GM12878 (cell line): ENCODE results near the gene OTULIN. TPM values are rescaled to one million over a fixed set of nuclear protein-coding genes. Genes with fewer than 3 reads are reported as not detected.

ENCODE experiments used
- ATAC-seq: fragments of 200-7000 bp; cut with Tn5 transposase; 3 replicates; pipeline ENCODE4 v1.9.1; 2020; ENCODE audit warnings: mild to moderate bottlenecking, moderate library complexity
- BruUV-seq: library from RNA; stranded (reverse); fragments of 400-500 nt; replicated peaks from 2 replicates; lab custom pipeline; 2021; lab: Mats Ljungman, UMichigan
- CTCF ChIA-PET: fragments of 300-600 bp; sonication (Branson Sonifier 250); formaldehyde crosslinking; extraction: SDS; loops from one replicate; lab custom pipeline; 2021; ENCODE audit warnings: inconsistent platforms; lab: Yijun Ruan, JAX
- POLR2A ChIA-PET: fragments of 350-600 bp; formaldehyde crosslinking; extraction: SDS; loops from one replicate; lab custom pipeline; 2021; ENCODE audit warnings: inconsistent platforms; lab: Charles Lee
- RAD21 ChIA-PET: fragments of 300-600 bp; sonication (Branson Sonifier 250); formaldehyde crosslinking; loops from one replicate; lab custom pipeline; 2023; ENCODE audit warnings: antibody characterized with exemption; ENCODE audit not compliant: unreplicated experiment; lab: Charles Lee
- SMC1A ChIA-PET: fragments of 300-600 bp; sonication (Branson Sonifier 250); formaldehyde crosslinking; loops from one replicate; lab custom pipeline; 2023; ENCODE audit not compliant: unreplicated experiment, uncharacterized antibody; lab: Charles Lee
- DNase-seq: peaks from one replicate; pipeline ENCODE4 v3.0.0-alpha.2; 2011; ENCODE audit warnings: low read depth, low spot score
- FAIRE-seq: peaks from 3 replicates; lab custom pipeline; 2011; peaks lifted over from hg19 to GRCh38; lab: Jason Lieb, UNC
- H2AFZ ChIP-seq: 2 replicates; pipeline ENCODE4 v1.6.0; 2011; ENCODE audit warnings: low read depth, low read length, control low read depth; ENCODE audit not compliant: control insufficient read depth
- H3K27ac ChIP-seq: 2 replicates; pipeline ENCODE4 v1.5.1; 2011; ENCODE audit warnings: control low read depth; ENCODE audit not compliant: control insufficient read depth, insufficient read depth
- H3K27me3 ChIP-seq, 2 experiments: replicated peaks in 1 of 2; 2 replicates each; pipeline versions ENCODE4 v1.6.0 to v1.6.1; 2011; ENCODE audit warnings: low read length in 1 of 2; ENCODE audit not compliant: control insufficient read depth in 2 of 2, insufficient read depth in 2 of 2
- H3K36me3 ChIP-seq, 2 experiments: 2 replicates each; pipeline ENCODE4 v1.5.1; 2011; ENCODE audit warnings: low read length in 1 of 2; ENCODE audit not compliant: control insufficient read depth in 2 of 2, insufficient read depth in 2 of 2
- H3K4me1 ChIP-seq: 2 replicates; pipeline ENCODE4 v1.6.1; 2011; ENCODE audit warnings: mild to moderate bottlenecking, low read length, moderate library complexity, mixed read lengths; ENCODE audit not compliant: control insufficient read depth, insufficient read depth
- H3K4me2 ChIP-seq: 2 replicates; pipeline ENCODE4 v1.6.0; 2011; ENCODE audit warnings: control low read depth; ENCODE audit not compliant: control insufficient read depth, insufficient read depth
- H3K4me3 ChIP-seq: fragments of 200-600 bp; sonication (generic); 2 replicates; pipeline ENCODE4 v1.5.1; 2016
- H3K79me2 ChIP-seq: 2 replicates; pipeline ENCODE4 v1.6.0; 2011; ENCODE audit warnings: low read length; ENCODE audit not compliant: control insufficient read depth, insufficient read depth
- H3K9ac ChIP-seq: 2 replicates; pipeline ENCODE4 v1.8.0; 2011; ENCODE audit warnings: low read length, control low read depth, mixed read lengths; ENCODE audit not compliant: control insufficient read depth, insufficient read depth
- H3K9me3 ChIP-seq: replicated peaks from 3 replicates; pipeline ENCODE4 v1.5.1; 2011; ENCODE audit warnings: mild to moderate bottlenecking, low read length; ENCODE audit not compliant: control insufficient read depth, insufficient read depth
- H4K20me1 ChIP-seq: 2 replicates; pipeline ENCODE4 v1.6.0; 2011; ENCODE audit not compliant: control insufficient read depth, insufficient read depth
- HDAC6 ChIP-seq: fragments of 200-600 bp; sonication (generic); IDR thresholded peaks from one replicate; pipeline ENCODE4 v1.8.0; 2017; ENCODE audit warnings: antibody characterized with exemption; ENCODE audit not compliant: unreplicated experiment
- IKZF1 ChIP-seq: fragments of 450-650 bp; conservative IDR thresholded peaks from 2 replicates; pipeline ENCODE4 v1.6.1; 2017; ENCODE audit warnings: antibody characterized with exemption, mild to moderate bottlenecking
- MEF2A ChIP-seq: IDR thresholded peaks from 2 replicates; pipeline ENCODE4 v1.6.1; 2011; ENCODE audit warnings: low read depth, mild to moderate bottlenecking, low read length, moderate library complexity; ENCODE audit not compliant: insufficient read depth
- POLR2A ChIP-seq: IDR thresholded peaks from 2 replicates; pipeline ENCODE4 v1.6.1; 2011; ENCODE audit warnings: low read depth, mild to moderate bottlenecking, low read length
- ZBED1 ChIP-seq: IDR thresholded peaks from 2 replicates; pipeline ENCODE4 v1.6.1; 2016; ENCODE audit warnings: borderline replicate concordance
- ZNF207 ChIP-seq: fragments of 450-650 bp; IDR thresholded peaks from 2 replicates; pipeline ENCODE4 v1.6.1; 2014; ENCODE audit warnings: antibody characterized with exemption, mild to moderate bottlenecking, borderline replicate concordance
- WGBS: methylation state at CpG from one replicate; pipeline ENCODE4 v1.1.6; 2016; ENCODE audit warnings: low lambda C conversion rate; ENCODE audit not compliant: insufficient replicate concordance, insufficient coverage; ENCODE audit errors: missing lambda C conversion rate; 5-methylcytosine and 5-hydroxymethylcytosine counted together
- in situ Hi-C: fragments of 300-500 bp; cut with MboI; formaldehyde crosslinking; loops from 9 replicates; pipeline ENCODE4 v1.14.3; 2018; ENCODE audit warnings: mixed read lengths
- intact Hi-C: fragments of 100-400 bp; cut with micrococcal nuclease; formaldehyde crosslinking; loops from one replicate; pipeline ENCODE4 v1.14.2; 2022; ENCODE audit not compliant: unreplicated experiment
- polyA plus RNA-seq, 11 experiments: library from polyadenylated mRNA; depleted of rRNA in 4 of 11; unstranded in 6 of 11; stranded (reverse) in 5 of 11; fragments of >200 nt; fragmentation: Nextera tagmentation in 4 of 11; fragmentation: Illumina TruSeq in 1 of 11; extraction: Ambion mirVana in 4 of 11; extraction: Trizol in 1 of 11; gene quantifications; 1 replicate in 1 of 11; 2 replicates in 10 of 11; pipeline versions ENCODE4 v1.2.1 to v1.2.3, GENCODE V29; 2011 to 2016; ENCODE audit warnings: inconsistent platforms in 2 of 11, missing spikeins in 2 of 11, low read depth in 1 of 11
- total RNA-seq, 4 experiments: library from RNA; depleted of rRNA in 3 of 4; stranded (reverse); fragments of >200 nt in 3 of 4; fragmentation: Illumina TruSeq in 1 of 4; extraction: Trizol in 1 of 4; gene quantifications; 2 replicates each; pipeline versions ENCODE4 v1.2.1 to v1.2.3, GENCODE V29; 2013 to 2021
- TF ChIP-seq, protein P1 (sequence below): IDR thresholded peaks from 2 replicates; pipeline ENCODE4 v1.6.1; 2012; ENCODE audit warnings: mild to moderate bottlenecking, low read depth, low read length
- TF ChIP-seq, protein P2 (sequence below): fragments of 150-350 bp; IDR thresholded peaks from 2 replicates; pipeline ENCODE4 v1.6.1; 2016; ENCODE audit warnings: low read depth, low read length
- TF ChIP-seq, protein P3 (sequence below): IDR thresholded peaks from 2 replicates; pipeline ENCODE4 v1.6.1; 2011; ENCODE audit warnings: low read depth, low read length, improper control_type of control experiment, borderline replicate concordance
- TF ChIP-seq, protein P4 (sequence below): fragments of 450-650 bp; IDR thresholded peaks from 2 replicates; pipeline ENCODE4 v1.6.1; 2018; ENCODE audit warnings: mild to moderate bottlenecking, low read depth, moderate library complexity; ENCODE audit not compliant: partially characterized antibody

The OTULIN gene
- total and polyA plus RNA-seq, 10 of the 15 experiments (the other 5 are each of a cell fraction or from before 2014, with no cell fraction given) = 6.6 to 70.5 (median 28.7) TPM

DNA sequence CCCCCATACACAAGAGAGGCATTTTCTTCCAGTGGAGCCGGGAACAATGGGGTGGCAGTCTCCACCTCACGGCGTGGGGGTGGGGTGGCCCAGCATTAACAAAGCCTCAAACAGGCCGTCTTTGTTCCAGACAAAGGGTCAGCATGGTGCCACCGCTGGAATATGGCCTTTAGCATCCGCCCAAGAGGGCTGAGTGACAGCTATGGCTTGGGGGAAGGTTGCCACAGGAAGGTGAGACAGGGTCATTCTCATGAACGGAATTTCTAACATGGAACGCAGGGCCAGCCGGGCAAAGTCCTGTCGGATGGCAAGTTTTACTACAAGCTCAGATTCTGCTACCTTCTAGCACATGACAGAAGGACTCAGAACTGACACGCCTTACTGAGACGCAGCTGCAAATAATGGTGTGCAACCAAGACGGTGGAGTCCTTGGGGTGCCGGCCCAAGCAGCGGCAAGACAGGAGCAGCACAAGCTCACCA, 64.0 kb downstream of the OTULIN start:
- WGBS = 83% methylated on average over 15 of the region's 15 CpGs
- Histone ChIP-seq H3K36me3 (no peaks in the 10 kb centered on the region; a peak in 2 of 4 replicates), H3K9me3 (no peaks in the 10 kb centered on the region), H3K27ac (no peak overlapping the region), H3K79me2 (no peaks in the 10 kb centered on the region), H4K20me1 (no peaks in the 10 kb centered on the region), H3K4me1 (no peaks in the 10 kb centered on the region), H3K4me2 (no peak overlapping the region), H3K4me3 (no peak overlapping the region), H3K27me3 (no peaks in the 10 kb centered on the region), H2AFZ (no peak overlapping the region), H3K9ac (no peak overlapping the region)
- ChIA-PET POLR2A (interaction anchor here (0.6 kb wide), 1 partner anchor 272 kb away, joined by 6 read pairs; no protein-coding TSS in a partner anchor), SMC1A (interaction anchor here (0.6 to 6.9 kb wide), 8 partner anchors 10 to 281 kb away, joined by 3 to 90 read pairs (median 6); no protein-coding TSS in a partner anchor), RAD21 (interaction anchor here (1.0 to 4.2 kb wide), 3 partner anchors 43 to 276 kb away, joined by 3 to 65 read pairs (median 4); no protein-coding TSS in a partner anchor), CTCF (interaction anchor here (1.1 to 12.1 kb wide), 9 partner anchors 10 to 281 kb away, joined by 3 to 213 read pairs (median 7); partner anchors contain the start of gene ANKH)
- DNase-seq = no peak
- in situ Hi-C loops (no loop called here), intact Hi-C loops (loop anchor here (5.0 kb wide), 1 partner anchor 219 kb away; no protein-coding TSS in a partner anchor)
- ATAC-seq = no peak
- BruUV-seq = no TSS peak
- FAIRE-seq = no peak
- TF ChIP-seq, protein P1, sequence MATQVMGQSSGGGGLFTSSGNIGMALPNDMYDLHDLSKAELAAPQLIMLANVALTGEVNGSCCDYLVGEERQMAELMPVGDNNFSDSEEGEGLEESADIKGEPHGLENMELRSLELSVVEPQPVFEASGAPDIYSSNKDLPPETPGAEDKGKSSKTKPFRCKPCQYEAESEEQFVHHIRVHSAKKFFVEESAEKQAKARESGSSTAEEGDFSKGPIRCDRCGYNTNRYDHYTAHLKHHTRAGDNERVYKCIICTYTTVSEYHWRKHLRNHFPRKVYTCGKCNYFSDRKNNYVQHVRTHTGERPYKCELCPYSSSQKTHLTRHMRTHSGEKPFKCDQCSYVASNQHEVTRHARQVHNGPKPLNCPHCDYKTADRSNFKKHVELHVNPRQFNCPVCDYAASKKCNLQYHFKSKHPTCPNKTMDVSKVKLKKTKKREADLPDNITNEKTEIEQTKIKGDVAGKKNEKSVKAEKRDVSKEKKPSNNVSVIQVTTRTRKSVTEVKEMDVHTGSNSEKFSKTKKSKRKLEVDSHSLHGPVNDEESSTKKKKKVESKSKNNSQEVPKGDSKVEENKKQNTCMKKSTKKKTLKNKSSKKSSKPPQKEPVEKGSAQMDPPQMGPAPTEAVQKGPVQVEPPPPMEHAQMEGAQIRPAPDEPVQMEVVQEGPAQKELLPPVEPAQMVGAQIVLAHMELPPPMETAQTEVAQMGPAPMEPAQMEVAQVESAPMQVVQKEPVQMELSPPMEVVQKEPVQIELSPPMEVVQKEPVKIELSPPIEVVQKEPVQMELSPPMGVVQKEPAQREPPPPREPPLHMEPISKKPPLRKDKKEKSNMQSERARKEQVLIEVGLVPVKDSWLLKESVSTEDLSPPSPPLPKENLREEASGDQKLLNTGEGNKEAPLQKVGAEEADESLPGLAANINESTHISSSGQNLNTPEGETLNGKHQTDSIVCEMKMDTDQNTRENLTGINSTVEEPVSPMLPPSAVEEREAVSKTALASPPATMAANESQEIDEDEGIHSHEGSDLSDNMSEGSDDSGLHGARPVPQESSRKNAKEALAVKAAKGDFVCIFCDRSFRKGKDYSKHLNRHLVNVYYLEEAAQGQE = no peak
- TF ChIP-seq MEF2A (no peak), IKZF1 (no peak), ZNF207 (no peak), POLR2A (no peak), HDAC6 (no peak), ZBED1 (no peak)
- TF ChIP-seq, protein P2, sequence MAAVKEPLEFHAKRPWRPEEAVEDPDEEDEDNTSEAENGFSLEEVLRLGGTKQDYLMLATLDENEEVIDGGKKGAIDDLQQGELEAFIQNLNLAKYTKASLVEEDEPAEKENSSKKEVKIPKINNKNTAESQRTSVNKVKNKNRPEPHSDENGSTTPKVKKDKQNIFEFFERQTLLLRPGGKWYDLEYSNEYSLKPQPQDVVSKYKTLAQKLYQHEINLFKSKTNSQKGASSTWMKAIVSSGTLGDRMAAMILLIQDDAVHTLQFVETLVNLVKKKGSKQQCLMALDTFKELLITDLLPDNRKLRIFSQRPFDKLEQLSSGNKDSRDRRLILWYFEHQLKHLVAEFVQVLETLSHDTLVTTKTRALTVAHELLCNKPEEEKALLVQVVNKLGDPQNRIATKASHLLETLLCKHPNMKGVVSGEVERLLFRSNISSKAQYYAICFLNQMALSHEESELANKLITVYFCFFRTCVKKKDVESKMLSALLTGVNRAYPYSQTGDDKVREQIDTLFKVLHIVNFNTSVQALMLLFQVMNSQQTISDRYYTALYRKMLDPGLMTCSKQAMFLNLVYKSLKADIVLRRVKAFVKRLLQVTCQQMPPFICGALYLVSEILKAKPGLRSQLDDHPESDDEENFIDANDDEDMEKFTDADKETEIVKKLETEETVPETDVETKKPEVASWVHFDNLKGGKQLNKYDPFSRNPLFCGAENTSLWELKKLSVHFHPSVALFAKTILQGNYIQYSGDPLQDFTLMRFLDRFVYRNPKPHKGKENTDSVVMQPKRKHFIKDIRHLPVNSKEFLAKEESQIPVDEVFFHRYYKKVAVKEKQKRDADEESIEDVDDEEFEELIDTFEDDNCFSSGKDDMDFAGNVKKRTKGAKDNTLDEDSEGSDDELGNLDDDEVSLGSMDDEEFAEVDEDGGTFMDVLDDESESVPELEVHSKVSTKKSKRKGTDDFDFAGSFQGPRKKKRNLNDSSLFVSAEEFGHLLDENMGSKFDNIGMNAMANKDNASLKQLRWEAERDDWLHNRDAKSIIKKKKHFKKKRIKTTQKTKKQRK = no peak
- TF ChIP-seq, protein P3, sequence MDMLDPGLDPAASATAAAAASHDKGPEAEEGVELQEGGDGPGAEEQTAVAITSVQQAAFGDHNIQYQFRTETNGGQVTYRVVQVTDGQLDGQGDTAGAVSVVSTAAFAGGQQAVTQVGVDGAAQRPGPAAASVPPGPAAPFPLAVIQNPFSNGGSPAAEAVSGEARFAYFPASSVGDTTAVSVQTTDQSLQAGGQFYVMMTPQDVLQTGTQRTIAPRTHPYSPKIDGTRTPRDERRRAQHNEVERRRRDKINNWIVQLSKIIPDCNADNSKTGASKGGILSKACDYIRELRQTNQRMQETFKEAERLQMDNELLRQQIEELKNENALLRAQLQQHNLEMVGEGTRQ = no peak
- TF ChIP-seq, protein P4, sequence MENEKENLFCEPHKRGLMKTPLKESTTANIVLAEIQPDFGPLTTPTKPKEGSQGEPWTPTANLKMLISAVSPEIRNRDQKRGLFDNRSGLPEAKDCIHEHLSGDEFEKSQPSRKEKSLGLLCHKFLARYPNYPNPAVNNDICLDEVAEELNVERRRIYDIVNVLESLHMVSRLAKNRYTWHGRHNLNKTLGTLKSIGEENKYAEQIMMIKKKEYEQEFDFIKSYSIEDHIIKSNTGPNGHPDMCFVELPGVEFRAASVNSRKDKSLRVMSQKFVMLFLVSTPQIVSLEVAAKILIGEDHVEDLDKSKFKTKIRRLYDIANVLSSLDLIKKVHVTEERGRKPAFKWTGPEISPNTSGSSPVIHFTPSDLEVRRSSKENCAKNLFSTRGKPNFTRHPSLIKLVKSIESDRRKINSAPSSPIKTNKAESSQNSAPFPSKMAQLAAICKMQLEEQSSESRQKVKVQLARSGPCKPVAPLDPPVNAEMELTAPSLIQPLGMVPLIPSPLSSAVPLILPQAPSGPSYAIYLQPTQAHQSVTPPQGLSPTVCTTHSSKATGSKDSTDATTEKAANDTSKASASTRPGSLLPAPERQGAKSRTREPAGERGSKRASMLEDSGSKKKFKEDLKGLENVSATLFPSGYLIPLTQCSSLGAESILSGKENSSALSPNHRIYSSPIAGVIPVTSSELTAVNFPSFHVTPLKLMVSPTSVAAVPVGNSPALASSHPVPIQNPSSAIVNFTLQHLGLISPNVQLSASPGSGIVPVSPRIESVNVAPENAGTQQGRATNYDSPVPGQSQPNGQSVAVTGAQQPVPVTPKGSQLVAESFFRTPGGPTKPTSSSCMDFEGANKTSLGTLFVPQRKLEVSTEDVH = no peak
